HL-60 (cell line): ENCODE results near the gene MYL6B.

Source experiments
- CTCF ChIP-seq: IDR thresholded peaks from one replicate; pipeline ENCODE4 v1.5.1; 2011; ENCODE audit warnings: low read length, control low read depth, inconsistent platforms; ENCODE audit not compliant: insufficient read depth
- GABPA ChIP-seq: IDR thresholded peaks from 2 replicates; pipeline ENCODE4 v1.6.1; 2012; ENCODE audit warnings: low read depth

- TF ChIP-seq CTCF: no peak
- TF ChIP-seq GABPA: no peak
Measured at GRCh38 chr12:56146492-56147460, 5.6 kb upstream of the MYL6B start.
